Neural cell (in vitro differentiated cells): Measurements from ENCODE around the gene PABPC1L2A. TPM values are rescaled to one million over a fixed set of nuclear protein-coding genes. Genes with fewer than 3 reads are reported as not detected.

Source experiments
- polyA plus RNA-seq: library from polyadenylated mRNA; depleted of rRNA; stranded (reverse); fragments of >200 nt; gene quantifications from 2 replicates; pipeline ENCODE4 v1.2.3, GENCODE V29; 2014

PABPC1L2A gene
- polyA plus RNA-seq, 1 donor from 2014 or later = 0.38 TPM

Other genes with a start within 250 kb of the PABPC1L2A start
- not detected in 2 replicates for gene FAM236C, start 166.9 kb downstream of the PABPC1L2A start, polyA plus RNA-seq
- gene FAM236A, start 141.3 kb downstream of the PABPC1L2A start, polyA plus RNA-seq = not detected in 2 replicates
- 1.8 TPM in 1 of 2 replicates, not detected in the other for gene DMRTC1, start 135.7 kb downstream of the PABPC1L2A start, polyA plus RNA-seq
- not detected in 2 replicates for gene PABPC1L2B, start 76.6 kb downstream of the PABPC1L2A start, polyA plus RNA-seq
- gene NAP1L2, start 135.3 kb upstream of the PABPC1L2A start, polyA plus RNA-seq = 54.4 and 62.9 TPM in 2 replicates